ENCODE data around the gene MEIKIN.

Gene MEIKIN

DNA sequence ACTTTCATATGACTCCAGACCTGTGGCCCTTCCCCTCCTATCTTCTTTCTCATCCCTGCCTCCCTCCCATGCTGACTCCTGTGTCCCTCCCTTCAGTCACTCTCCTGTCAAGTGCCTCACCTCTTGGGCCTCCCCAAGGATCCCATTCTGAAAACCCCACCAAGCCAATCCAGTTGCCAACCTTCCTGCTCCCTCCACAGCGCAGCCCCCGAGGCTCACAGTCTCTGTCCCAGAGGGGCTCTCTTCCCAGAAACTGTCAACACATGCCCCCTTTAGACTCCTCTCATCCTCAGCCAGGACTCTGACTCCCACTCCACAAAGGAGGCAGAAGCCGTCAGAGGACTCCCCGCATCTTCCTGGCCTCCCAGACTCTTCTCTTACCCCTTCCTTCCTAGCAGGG, 35.2 kb upstream of the MEIKIN start:
- TF ChIP-seq, protein P1, sequence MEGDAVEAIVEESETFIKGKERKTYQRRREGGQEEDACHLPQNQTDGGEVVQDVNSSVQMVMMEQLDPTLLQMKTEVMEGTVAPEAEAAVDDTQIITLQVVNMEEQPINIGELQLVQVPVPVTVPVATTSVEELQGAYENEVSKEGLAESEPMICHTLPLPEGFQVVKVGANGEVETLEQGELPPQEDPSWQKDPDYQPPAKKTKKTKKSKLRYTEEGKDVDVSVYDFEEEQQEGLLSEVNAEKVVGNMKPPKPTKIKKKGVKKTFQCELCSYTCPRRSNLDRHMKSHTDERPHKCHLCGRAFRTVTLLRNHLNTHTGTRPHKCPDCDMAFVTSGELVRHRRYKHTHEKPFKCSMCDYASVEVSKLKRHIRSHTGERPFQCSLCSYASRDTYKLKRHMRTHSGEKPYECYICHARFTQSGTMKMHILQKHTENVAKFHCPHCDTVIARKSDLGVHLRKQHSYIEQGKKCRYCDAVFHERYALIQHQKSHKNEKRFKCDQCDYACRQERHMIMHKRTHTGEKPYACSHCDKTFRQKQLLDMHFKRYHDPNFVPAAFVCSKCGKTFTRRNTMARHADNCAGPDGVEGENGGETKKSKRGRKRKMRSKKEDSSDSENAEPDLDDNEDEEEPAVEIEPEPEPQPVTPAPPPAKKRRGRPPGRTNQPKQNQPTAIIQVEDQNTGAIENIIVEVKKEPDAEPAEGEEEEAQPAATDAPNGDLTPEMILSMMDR (IDR thresholded peaks at IDR 0.05; ENCODE audit: insufficient read depth, missing control alignments) = no peak
- DNase-seq (ENCODE audit: insufficient read length, low spot score) (no peak), FAIRE-seq (no peak)

DNA sequence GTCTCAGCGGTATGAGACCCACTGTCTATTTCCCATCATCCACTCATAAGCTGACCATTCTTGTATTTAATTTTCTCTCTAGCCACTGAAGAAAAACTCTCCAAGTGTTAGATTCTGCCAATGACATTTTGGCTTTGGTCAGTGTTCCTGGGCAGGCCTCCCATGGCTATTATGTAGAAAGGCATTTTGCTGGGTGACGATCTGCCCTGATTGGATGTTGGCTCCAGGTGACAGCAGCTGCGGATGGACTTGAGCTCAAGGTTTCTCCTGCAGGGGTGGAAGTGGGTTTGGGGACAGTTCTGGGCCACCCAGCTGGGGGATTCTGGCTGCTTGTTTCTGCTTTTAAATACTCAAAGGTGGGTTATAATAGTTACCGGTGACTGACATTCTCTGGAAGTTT, 34.4 kb upstream of the MEIKIN start:
- DNase-seq (ENCODE audit: insufficient read length, low spot score) (no peak), FAIRE-seq (no peak)
- TF ChIP-seq, protein P1 (IDR thresholded peaks at IDR 0.05; ENCODE audit: insufficient read depth, missing control alignments) = no peak

DNA sequence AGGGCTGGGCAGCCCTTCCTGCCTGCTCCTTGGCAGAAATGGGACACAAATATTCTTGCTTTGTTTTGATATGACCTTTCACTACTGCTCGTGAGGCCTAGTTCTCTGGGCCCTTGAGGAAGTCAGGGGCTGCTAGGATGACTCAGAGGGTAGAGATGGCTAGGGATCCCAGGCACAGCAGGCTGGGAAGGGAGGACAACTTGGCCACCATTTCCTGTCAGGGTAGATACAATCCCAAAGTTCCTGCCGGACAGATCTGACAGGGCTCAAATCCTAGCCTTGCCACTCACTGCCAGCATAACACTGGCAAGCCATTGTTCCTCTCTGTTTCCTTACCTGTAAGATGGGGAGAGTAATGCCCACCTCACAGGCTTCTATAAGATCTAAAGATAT, 31.7 kb upstream of the MEIKIN start:
- DNase-seq (ENCODE audit: insufficient read length, low spot score) (no peak), FAIRE-seq (no peak)
- TF ChIP-seq, protein P1 (IDR thresholded peaks at IDR 0.05; ENCODE audit: insufficient read depth, missing control alignments) = no peak

DNA sequence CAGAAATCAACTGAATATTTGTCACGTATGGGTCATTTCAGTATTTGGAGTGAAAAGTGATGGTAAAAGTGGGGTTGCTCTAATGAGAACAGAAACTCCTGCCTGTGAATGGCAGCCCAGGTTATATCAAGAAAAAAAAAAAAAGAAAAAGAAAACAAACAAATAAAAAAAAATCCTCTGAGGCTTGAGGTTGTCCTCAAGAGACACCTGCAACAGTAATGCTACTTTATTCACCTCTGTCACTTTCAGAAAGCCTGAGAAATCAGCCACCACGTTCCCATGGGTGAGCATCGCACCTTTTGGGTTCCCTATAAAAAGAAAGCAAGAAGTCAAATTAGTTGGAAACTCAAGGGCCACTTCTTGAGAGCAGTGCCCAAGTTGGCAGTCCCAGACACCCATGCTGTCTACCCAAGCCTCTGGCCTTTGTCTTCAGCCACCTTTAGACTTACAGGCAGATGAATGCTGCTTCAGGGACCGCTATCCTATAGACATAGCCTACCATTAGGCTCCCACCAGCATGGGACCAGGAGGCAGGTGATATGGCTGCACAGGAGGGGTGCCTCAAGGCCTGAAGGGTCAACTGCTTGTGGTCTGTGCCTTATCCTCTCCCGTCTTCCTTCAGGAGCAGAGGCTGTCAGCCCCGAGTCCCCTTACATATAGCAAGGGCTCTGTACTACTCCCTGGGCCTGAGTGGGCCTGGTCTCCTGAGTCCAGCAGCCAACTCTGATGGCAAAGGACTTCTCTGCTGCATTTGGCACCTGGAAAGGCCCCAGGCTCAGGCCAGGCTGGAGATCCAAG, 31.1 kb upstream of the MEIKIN start:
- FAIRE-seq = no peak
- TF ChIP-seq, protein P1 (IDR thresholded peaks at IDR 0.05; ENCODE audit: insufficient read depth, missing control alignments) = no peak

DNA sequence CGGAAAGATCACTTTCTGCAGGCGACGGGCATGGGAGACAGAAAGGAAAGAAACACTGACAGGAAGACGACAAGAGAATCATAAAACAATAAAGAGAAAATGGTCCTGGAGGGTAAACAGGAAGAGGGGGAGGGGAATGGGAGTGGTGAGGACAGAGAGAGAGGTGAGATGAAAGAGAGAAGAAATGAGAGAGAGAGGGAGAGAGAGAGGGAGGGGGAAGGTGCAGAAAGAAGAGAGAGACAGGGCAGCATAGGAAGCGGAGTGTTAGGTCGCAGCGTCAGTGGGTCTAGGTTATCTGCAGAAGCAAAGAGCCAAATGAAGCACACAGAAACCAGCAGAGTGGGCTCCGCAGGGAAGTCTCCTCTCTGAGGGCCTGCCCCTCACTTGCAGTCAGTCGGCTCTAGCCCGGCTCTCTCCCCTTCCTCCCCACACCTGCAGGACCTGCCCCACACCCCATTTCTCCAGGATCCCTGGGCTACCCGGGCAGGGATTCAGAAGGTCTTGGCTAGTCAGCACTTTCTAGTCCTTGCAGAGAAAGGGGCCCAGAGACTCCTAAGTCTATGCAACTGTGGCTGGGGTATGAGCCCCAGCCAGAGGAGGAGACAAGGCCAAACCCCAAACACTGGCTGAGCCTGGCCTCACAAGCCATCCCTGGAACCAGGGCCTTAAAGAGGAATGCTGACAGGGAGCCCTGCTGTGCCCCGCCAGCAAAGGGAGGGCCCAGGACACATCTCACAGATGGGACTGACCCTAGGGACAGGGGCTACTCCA, 29.7 kb upstream of the MEIKIN start:
- DNase-seq (ENCODE audit: insufficient read length, low spot score) = no peak
- FAIRE-seq = no peak
- TF ChIP-seq, protein P1 (IDR thresholded peaks at IDR 0.05; ENCODE audit: insufficient read depth, missing control alignments) = no peak

More for the DNA sequence above, 31.1 kb upstream of the MEIKIN start:
- no peak for DNase-seq (ENCODE audit: insufficient read length, low spot score)

DNA sequence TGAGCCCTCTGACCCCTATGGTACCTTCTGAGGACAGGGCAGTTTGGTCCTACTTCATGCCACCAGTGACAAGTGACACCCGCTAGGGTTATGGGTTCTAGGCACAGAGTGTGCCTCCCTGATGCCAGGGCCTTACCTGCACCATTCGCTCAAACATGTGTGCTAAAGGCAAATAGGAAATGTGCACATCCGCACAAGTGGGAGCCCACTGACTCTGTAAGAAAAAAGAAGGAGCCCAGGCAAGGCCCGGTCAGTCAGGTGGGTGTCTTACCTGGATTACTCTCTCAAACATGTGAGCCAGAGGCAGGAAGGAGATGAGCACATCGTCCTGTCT, 29.1 kb upstream of the MEIKIN start:
- DNase-seq (ENCODE audit: insufficient read length, low spot score) (no peak), FAIRE-seq (no peak)
- TF ChIP-seq, protein P1 (IDR thresholded peaks at IDR 0.05; ENCODE audit: insufficient read depth, missing control alignments) = no peak

DNA sequence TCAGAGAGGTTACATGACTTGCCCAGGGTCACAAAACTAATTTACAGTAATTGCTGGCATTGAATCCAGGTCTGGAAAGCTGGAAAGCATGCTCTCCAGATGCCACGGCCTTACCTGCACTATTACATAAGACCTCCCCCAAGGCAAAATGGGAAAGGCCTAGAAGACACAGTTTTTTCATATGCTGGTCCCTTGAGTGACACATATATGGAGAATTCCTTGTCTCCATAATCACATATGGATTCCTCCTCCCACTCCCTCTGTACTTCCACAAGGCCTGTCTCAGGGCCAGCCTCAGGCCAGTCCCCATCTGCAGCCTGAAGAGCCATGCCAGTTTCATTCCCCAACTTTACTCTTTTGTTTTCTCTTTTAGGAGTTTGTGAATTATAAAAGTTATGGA, 28.6 kb upstream of the MEIKIN start:
- DNase-seq (ENCODE audit: insufficient read length, low spot score) (no peak), FAIRE-seq (no peak)
- TF ChIP-seq, protein P1 (IDR thresholded peaks at IDR 0.05; ENCODE audit: insufficient read depth, missing control alignments) = no peak
